ENCODE measurements around the gene PSEN1. TPM values are rescaled to one million over a fixed set of nuclear protein-coding genes. Genes with fewer than 3 reads are reported as not detected.

PSEN1 gene
- total RNA-seq, 2 experiments from 2014 or later: 33.9 to 37.3 TPM

DNA sequence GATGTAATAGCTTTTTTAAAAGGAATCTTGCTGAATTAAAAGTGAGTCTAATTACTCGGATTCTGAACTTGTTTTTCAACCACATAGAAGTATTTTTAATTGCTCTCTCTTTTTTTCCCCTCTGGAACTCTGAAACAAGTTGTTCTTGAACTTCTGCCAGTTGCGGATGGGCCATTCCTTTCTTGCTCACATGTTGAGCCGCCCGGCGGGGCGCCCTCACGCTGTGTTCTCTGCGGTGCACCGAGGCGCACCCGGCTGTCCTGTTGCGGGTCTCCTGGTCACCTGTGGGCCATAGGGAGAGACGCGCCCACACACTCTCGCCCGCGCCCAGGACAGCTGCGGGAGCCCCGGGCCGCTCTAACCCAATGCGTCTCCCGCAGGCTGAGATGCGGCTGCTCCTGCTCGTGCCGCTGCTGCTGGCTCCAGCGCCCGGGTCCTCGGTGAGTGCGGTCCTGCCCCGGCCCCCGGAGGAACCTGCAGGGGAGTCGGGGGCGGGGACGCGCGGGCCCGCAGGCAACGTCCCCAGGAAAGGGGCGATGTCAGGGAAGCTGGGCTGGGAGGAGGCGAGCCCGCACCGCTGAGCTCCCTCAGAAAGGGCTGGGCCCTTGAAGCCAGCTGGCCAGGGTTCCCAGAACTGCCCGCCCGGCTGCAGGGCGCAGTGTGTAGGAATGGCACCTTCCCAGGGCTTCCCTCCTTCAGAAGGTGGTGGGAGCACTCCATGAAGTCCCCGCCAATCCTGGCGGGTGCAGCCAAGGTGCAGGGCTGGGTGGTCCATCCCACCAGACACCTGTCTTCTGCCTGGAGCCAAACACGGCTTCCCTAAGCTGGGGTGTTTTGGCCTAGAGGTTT lies 103.3 kb downstream of the PSEN1 start:
- H3K4me1 Mint-ChIP-seq: peaks cover 33% of the 10 kb centered on the region
- CTCF ChIA-PET: interaction anchor here (0.7 to 1.6 kb wide), 2 partner anchors 228 to 232 kb away, joined by 3 read pairs; no protein-coding TSS in a partner anchor
- no peak for DNase-seq
- no peak overlapping the region for H3K4me3 Mint-ChIP-seq
- ATAC-seq: no peak
- H3K36me3 Mint-ChIP-seq: no peaks in the 10 kb centered on the region
- peaks cover 76% of the 10 kb centered on the region for H3K27me3 Mint-ChIP-seq
- H3K9me3 Mint-ChIP-seq (ENCODE audit: low read depth): no peaks in the 10 kb centered on the region
- no peak overlapping the region for H3K27ac Mint-ChIP-seq

DNA sequence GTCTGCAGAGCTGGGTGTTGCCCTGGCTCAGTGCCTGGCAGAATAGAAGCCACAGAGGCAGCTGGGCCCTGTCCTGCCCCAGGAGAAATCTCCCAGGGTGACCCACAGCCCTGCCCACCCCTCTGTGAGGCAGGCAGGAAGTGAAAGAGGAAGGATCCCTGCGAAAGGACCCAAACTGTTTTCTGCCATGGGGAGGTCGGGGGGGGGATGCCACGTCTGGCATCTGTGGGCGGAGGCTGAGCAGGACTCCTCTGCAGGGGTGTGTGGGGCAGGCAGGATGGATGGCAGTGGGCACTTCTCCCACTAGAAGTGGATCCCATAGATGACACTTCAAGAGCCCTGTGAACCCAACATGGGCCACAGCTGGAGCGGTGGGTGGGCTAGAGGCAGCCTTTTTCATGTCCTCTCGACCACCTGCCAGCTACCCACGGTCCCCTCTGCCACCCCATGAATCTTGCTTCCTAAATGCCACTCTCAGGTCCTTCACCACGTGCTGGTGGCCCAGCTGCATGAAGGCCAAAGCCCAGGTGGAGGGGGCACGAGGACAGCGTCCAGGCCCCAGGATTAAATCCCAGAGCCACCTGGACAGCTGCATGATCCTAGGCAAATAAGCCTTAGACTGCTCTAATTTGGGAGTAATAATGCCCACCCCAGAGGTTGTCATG lies 104.6 kb downstream of the PSEN1 start:
- Mint-ChIP-seq H3K9me3 (ENCODE audit: low read depth) (no peaks in the 10 kb centered on the region), H3K27ac (no peak overlapping the region), H3K4me1 (peaks cover 35% of the 10 kb centered on the region), H3K27me3 (peaks cover 68% of the 10 kb centered on the region), H3K36me3 (no peaks in the 10 kb centered on the region), H3K4me3 (no peak overlapping the region)
- no peak for ATAC-seq
- CTCF ChIA-PET: interaction anchor here (0.6 kb wide), 1 partner anchor 1894 kb away, joined by 3 read pairs; no protein-coding TSS in a partner anchor
- DNase-seq: no peak

DNA sequence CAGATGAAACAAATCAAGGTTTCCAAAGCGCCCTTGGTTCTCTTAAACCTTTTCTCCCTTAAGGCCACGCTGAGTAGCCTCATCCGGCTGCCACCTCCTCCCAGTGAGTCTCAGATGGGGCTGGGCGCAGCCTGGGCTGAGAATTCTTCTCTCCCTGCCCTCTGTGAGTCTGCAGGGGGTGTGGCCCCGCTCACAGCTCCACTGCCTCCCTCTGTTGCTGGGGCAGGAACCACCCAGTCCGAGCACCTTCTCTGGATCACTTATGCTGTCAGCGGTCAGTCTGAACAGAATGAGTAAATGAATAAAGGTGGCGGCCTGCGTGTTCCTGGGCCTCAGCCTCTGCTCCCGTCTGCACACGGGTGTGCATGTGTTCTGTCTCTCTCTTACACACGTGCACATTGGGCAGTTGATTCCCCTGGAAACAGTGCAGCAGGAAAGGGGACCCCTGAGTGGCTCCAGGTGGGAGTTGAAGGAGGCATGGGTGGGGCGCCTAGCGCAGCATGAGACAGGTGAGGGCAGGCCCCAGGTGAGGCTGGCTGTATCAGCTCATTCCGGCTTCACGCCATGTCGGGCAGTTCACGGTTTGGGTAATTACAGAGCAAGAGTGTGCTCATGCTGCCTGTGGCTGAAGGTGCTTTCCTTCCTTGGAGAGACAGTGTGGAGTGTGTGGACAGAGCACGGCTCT lies 105.3 kb downstream of the PSEN1 start:
- DNase-seq: no peak
- Mint-ChIP-seq H3K27ac (no peak overlapping the region), H3K9me3 (ENCODE audit: low read depth) (no peaks in the 10 kb centered on the region), H3K36me3 (no peaks in the 10 kb centered on the region), H3K4me1 (peaks cover 35% of the 10 kb centered on the region), H3K4me3 (no peak overlapping the region), H3K27me3 (peaks cover 61% of the 10 kb centered on the region)
- CTCF ChIA-PET: no interaction called here
- no peak for ATAC-seq

DNA sequence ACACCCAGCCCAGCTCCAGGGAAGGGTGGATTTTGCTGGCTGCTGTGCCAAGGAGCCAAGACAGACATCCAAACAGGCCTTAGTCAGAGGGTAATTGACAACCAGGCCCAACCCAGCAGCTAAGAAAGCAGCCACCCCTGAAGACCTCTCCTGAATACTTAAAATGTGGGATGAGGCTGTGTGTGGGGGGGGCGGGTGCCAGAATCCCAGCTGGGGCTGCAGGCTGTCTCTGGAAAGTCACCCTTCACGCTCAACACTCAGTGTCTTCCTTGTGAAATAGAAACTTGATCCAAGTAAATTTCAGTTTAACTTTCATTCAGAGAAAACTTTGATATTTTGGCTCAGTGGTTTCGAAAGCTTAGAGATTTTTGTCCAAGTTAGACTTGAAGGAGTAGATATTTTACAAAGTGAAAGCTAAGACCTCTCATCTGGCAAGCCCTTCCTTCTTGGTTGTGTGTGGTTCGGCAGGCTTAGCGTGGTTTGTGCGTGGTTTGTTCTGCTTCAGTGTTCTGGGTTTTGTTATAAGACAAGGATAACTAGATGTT lies 106.1 kb downstream of the PSEN1 start:
- ATAC-seq (no peak), DNase-seq (peak; percentile 52)
- Mint-ChIP-seq H3K9me3 (ENCODE audit: low read depth) (no peaks in the 10 kb centered on the region), H3K27ac (peak overlapping the region; percentile 13), H3K4me3 (peak overlapping the region; percentile 1), H3K36me3 (no peaks in the 10 kb centered on the region), H3K4me1 (peaks cover 36% of the 10 kb centered on the region), H3K27me3 (peaks cover 54% of the 10 kb centered on the region)
- CTCF ChIA-PET: interaction anchor here (0.7 kb wide), 1 partner anchor 11 kb away, joined by 3 read pairs; no protein-coding TSS in a partner anchor

DNA sequence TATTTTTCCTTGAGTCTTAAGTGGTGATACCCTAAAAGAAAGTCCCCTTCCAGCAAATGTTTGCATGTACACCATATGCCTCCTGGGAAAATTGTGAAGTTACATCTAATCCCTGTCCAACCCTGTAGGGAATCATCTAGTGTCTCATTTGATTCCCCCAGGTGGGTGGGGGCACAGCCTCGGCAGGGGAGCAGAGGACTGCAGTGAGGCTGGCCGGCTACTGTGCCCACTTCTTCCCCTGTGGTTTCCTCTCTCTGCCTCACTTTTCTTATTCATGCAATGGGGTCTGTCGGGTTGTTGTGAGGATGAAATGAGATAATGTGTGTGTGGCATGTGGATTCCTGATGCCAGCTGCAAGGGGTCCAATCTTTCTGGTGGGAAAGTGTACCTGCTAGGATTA lies 107.0 kb downstream of the PSEN1 start:
- no peak for ATAC-seq
- H3K4me3 Mint-ChIP-seq: no peak overlapping the region
- no peak overlapping the region for H3K27ac Mint-ChIP-seq
- peaks cover 42% of the 10 kb centered on the region for H3K4me1 Mint-ChIP-seq
- H3K36me3 Mint-ChIP-seq: no peaks in the 10 kb centered on the region
- CTCF ChIA-PET: no interaction called here
- DNase-seq: no peak
- peaks cover 53% of the 10 kb centered on the region for H3K27me3 Mint-ChIP-seq
- no peaks in the 10 kb centered on the region for H3K9me3 Mint-ChIP-seq (ENCODE audit: low read depth)

DNA sequence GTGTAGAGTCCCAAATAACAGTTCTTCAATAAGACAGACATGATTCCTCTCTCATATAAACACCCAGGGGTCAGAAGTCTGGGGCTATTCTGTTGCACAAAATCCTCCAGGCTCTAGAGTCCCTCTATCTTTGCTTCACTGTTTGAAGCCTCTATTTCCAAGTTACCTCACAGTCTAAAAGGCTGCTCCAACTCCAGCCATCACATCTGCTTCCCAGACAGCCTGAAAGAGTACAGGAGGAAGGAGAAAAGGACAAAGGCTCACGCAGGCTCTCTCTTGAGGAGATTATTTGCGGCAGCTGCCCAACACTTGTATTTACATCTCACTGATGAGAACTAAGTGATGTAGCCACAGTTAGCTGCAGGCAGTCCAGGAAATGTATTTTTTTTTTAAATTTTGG lies 107.4 kb downstream of the PSEN1 start:
- Mint-ChIP-seq H3K27ac (no peak overlapping the region), H3K27me3 (peaks cover 48% of the 10 kb centered on the region), H3K4me3 (no peak overlapping the region), H3K9me3 (ENCODE audit: low read depth) (no peaks in the 10 kb centered on the region), H3K4me1 (peaks cover 43% of the 10 kb centered on the region), H3K36me3 (no peaks in the 10 kb centered on the region)
- no peak for ATAC-seq
- DNase-seq: no peak
- CTCF ChIA-PET: no interaction called here

DNA sequence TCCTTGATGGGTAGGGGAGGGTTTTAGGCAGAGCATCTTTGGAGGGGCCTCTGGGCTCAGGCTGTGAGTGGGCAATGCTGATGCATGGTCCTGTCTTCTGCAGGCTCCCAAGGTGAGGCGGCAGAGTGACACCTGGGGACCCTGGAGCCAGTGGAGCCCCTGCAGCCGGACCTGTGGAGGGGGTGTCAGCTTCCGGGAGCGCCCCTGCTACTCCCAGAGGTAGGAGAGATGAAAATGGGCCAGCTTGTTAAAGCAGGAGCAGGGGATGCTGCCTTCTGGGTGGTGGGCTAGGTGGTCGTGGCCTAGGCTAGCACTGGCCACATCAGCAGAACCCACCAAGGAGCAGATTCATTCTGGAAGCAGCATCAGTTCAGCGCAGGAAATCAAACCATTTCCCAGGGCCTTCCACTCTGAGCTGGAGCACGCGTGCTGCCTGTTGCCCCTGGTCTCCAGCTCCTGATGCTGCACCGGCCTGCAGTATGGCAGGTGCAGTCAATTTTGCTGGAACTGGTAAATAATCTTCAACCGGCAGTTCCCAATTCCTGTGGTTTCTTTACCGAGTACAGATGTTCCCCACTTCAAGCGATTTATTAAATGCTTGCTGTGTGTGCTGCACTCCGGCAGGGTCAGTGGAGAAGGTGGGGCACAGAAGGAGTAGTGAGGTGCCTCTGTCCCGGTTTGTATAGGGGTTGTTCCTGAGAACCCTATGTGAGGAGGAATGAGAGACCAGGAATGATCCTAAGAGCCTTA lies 108.4 kb downstream of the PSEN1 start:
- ATAC-seq: no peak
- CTCF ChIA-PET: interaction anchor here (0.6 to 0.9 kb wide), 3 partner anchors 13 to 79 kb away, joined by 3 to 4 read pairs (median 3); no protein-coding TSS in a partner anchor
- Mint-ChIP-seq H3K27ac (no peak overlapping the region), H3K9me3 (ENCODE audit: low read depth) (no peaks in the 10 kb centered on the region), H3K4me1 (peaks cover 44% of the 10 kb centered on the region), H3K36me3 (no peaks in the 10 kb centered on the region), H3K4me3 (peak overlapping the region; percentile 41), H3K27me3 (peaks cover 41% of the 10 kb centered on the region)
- no peak for DNase-seq

DNA sequence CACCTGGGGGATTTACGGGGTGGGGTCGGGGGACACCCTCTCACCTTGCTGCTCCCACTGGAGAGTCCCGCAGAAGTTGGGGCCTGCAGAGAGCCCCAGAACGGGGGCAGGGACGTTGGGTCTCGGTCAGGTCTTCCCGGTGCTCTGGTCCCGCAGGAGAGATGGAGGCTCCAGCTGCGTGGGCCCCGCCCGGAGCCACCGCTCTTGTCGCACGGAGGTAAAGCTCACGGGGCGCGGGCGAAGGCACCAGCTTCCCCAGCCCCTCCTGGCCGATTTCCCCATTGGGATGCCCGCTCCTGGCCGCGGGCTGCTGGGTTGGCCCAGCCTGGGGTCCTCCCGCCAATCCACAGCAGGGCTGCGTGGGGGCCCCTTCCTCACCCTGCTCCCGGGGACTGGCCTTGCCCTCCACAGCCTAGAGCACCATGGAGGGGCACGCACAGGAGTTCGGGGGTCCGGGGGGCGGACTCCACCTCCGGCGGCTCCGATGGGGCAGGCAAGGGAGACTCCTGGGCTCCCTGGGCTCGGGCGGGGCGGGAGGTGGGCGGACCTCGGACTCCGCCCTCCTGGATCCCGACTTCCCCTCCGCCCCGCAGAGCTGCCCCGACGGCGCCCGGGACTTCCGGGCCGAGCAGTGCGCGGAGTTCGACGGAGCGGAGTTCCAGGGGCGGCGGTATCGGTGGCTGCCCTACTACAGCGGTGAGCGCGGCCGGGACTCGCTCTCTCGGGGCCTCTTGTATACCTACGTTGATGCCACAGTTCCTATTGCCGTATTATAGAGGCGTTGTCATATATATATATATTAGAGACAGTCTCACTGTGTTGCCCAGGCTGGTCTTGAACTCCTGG lies 109.4 kb downstream of the PSEN1 start:
- ATAC-seq: peak; percentile 90
- Mint-ChIP-seq H3K27me3 (peaks cover 34% of the 10 kb centered on the region), H3K27ac (no peak overlapping the region), H3K36me3 (no peaks in the 10 kb centered on the region), H3K9me3 (ENCODE audit: low read depth) (no peaks in the 10 kb centered on the region), H3K4me3 (peak overlapping the region; percentile 58), H3K4me1 (peaks cover 44% of the 10 kb centered on the region)
- DNase-seq: peak; percentile 71
- CTCF ChIA-PET: interaction anchor here (0.8 to 1.2 kb wide), 4 partner anchors 11 to 78 kb away, joined by 3 read pairs; no protein-coding TSS in a partner anchor

DNA sequence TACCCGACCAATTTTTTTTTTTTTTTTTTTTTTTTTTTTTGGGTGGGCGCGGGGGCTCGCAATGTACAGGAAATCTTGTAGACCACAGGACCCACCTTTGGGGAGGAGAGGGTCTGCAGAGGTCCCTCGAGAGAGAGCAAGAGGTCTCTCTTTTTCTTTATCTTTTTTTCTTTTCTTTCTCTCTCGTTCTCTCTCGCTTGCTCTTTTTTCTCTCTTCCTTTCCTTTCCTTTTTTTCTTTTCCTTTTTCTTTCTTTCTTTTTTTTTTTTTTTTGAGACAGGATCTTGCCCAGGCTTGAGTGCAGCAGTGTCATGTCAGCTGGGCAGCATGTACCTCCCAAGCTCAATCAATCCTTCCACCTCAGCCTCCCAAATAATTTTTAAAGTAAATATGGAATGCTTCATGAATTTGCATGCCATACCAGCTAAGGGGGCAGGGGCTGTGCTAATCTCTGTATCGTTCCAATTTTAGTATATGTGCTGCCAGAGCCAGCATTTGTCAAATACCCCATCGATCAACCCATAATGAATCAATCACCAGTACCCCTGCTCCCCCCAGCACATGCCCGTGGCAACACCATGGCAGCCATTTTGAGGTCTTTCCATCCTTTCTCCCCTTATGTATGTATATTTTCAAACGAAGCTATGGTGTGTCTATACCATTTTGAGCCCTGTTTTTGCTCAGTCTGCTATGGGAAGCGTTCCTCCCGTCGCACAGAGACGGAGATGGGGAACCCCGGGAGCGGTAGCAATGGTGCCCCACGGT lies 110.3 kb downstream of the PSEN1 start:
- Mint-ChIP-seq H3K27ac (no peak overlapping the region), H3K4me3 (peak overlapping the region; percentile 58), H3K9me3 (ENCODE audit: low read depth) (no peaks in the 10 kb centered on the region), H3K4me1 (peaks cover 44% of the 10 kb centered on the region), H3K36me3 (no peaks in the 10 kb centered on the region), H3K27me3 (peaks cover 26% of the 10 kb centered on the region)
- no peak for DNase-seq
- CTCF ChIA-PET: interaction anchor here (0.7 to 1.2 kb wide), 3 partner anchors 10 to 322 kb away, joined by 3 to 4 read pairs (median 3); no protein-coding TSS in a partner anchor
- ATAC-seq: no peak

DNA sequence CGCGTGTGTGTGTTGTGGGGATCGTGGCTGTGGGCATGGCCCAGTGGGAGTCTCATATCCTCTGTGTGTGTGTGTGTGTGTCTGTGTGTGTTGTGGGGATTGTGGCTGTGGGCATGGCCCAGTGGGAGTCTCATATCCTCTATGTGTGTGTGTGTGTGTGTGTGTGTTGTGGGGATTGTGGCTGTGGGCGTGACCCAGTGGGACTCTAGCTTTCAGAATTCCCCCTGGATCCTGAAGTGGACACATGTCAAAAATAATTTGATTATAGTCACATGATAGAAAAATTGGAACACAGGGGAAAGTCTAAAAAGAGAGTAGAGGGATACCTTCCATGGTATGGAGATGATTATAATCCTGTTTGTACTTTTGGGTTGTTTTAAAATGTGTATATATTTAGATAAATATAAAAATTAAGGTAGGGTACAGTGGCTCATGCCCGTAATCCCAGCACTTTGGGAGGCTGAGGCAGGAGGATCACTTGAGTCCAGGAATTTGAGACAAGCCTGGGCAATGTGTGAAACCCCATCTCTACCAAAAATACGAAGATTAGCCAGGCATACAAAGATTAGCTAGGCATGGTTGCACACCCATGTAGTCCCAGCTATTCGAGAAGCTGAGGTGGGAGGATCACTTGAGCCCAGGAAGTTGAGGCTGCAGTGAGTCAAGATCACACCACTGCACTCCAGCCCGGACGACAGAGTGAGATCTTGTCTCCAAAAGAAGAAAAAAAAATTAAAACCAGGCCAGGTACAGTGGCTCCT lies 112.0 kb downstream of the PSEN1 start:
- Mint-ChIP-seq H3K27me3 (peaks cover 19% of the 10 kb centered on the region), H3K4me1 (peaks cover 35% of the 10 kb centered on the region), H3K36me3 (no peaks in the 10 kb centered on the region), H3K9me3 (ENCODE audit: low read depth) (no peaks in the 10 kb centered on the region), H3K4me3 (peak overlapping the region; percentile 12), H3K27ac (peak overlapping the region; percentile 45)
- ATAC-seq (peak; percentile 26), DNase-seq (peak; percentile 65)
- CTCF ChIA-PET: interaction anchor here (1.0 kb wide), 1 partner anchor 10 kb away, joined by 3 read pairs; no protein-coding TSS in a partner anchor

DNA sequence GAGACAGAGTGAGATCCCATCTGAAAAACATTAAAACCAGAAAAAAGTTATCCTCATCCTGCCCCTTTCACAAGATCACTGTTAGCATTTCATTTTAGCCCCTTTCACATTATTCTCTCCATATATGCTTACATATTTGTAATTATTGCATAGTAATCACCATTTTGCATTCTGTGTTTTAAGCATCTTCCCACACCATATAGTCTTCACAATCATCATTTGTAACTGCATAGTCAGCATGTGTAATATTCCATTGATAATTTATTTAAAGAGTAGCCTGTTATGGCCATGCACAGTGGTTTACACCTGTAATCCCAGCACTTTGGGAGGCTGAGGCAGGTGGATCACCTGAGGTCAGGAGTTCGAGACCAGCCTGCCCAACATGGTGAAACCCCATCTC lies 112.8 kb downstream of the PSEN1 start:
- Mint-ChIP-seq H3K4me1 (peaks cover 29% of the 10 kb centered on the region), H3K9me3 (ENCODE audit: low read depth) (no peaks in the 10 kb centered on the region), H3K36me3 (no peaks in the 10 kb centered on the region), H3K27me3 (peaks cover 12% of the 10 kb centered on the region), H3K27ac (no peak overlapping the region), H3K4me3 (no peak overlapping the region)
- CTCF ChIA-PET: interaction anchor here (1.0 kb wide), 1 partner anchor 11 kb away, joined by 3 read pairs; no protein-coding TSS in a partner anchor
- DNase-seq: no peak
- no peak for ATAC-seq

Measured in activated CD8-positive, alpha-beta memory T cell treated with anti-CD3 and anti-CD28 coated beads, Interleukin-2, amount 10 ng/mL, durations not matched to agents 7 days and 5 days (primary cell).